ENCODE results near the gene SCYGR3.

SCYGR3 gene, protein sequence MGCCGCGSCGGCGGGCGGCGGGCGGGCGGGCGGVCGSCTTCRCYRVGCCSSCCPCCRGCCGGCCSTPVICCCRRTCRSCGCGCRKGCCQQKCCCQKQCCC

DNA sequence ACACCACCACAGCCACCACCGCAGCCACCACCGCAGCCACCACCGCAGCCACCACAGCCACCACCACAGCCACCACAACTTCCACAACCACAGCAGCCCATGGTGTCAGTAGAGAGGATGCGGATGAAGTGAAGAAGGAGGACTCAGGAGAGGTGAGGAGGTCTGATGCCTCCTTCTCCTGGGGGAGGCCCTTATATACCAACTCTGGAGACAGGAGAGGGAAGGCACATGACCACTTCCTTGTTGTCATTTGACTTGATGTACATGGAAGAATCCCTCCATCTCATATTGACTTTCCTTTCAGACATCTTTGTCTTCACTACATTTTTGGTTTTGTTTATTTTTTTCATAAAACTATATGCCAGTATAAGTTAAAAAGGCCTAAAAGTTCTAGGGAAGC, at the start of gene SCYGR3:
Gene SCYGR3 (minus strand): TSS at position 101 of the 400 bp plus-strand sequence. CDS start 0 bp downstream, at position 101.
- no peak for DNase-seq (ENCODE audit: low read depth in 1 of 2, low spot score in 1 of 2)

DNA sequence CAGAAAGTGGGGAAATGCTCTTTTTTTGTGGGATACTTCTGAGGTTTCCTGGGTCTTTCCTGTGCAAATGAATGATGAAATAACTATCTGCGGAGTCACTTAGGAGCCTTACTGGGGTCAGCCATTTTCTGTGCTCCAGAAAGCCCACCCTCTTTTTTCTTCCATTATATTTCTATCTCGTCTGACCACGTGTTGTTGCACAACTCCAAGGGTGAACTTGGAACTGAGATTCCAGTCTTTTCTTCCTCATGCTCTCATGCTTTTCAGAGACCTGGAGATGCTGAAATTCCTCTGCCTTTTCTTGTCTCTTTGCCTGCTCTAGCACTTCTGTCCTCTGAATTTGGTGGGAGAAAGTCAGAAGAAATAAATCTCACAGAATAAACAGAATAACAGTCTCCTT, 47.2 kb upstream of the SCYGR3 start:
- no peak for DNase-seq (ENCODE audit: low read depth in 1 of 2, low spot score in 1 of 2)

DNA sequence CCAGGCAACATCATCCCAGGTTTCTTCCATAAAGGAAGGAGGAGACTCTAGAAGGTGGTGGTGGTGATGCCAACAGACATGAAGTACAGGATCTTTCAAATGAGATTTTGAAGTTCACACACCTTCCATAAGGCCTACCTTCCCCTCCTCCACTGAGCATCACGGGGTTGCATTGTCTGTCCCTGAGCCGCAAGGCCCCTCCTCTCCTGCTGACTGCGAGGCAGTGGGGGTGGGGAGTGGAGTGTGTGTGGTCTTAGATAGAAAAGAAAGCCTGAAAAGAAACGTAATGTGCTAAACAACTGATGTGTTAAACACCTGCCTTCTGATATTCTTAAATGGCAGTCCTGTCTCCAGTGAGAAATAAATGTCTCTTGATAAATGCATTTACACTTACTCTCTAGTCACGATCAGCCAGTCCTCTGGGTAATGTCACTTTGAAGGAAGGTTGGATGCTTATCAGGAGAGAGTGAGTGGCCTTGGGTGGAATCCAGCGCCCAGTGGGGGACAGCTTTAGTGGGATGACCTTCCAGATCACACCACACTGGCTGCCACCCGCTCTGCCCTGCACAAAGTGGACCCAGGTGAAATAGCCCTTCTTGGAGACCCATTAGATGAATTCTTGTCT, 46.5 kb upstream of the SCYGR3 start:
- DNase-seq (ENCODE audit: low read depth in 1 of 2, low spot score in 1 of 2), result no peak

DNA sequence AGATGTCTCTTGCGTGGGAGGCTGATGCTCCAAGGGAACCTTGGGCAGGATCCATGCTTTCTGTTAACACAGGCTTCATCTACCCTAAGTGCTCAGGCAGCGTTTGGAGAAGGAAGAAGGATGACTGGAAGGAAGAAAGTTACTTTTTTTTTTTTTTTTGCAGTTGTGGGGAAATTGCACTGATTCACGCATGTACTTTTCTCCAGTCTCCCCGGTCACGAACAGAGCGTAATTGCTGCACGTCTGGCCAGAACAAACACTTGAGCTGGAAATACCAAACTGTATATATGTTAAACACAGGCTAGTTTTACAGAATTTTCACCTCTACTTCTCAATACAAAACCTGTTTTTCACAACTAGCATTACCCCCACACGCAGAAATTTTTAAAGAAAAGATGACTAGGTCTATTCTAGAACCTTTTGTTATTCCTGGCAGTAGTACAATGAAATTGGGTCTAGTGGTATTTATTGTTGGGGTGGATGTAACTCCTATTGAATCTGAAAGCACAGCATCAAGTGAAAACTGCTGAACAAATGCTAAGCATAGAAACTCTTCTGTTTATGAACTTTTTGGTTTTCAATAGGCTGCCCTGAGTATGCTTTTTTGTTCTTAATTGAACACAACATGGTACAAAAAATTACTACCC, 42.7 kb upstream of the SCYGR3 start:
- DNase-seq (ENCODE audit: low read depth in 1 of 2, low spot score in 1 of 2), result no peak

DNA sequence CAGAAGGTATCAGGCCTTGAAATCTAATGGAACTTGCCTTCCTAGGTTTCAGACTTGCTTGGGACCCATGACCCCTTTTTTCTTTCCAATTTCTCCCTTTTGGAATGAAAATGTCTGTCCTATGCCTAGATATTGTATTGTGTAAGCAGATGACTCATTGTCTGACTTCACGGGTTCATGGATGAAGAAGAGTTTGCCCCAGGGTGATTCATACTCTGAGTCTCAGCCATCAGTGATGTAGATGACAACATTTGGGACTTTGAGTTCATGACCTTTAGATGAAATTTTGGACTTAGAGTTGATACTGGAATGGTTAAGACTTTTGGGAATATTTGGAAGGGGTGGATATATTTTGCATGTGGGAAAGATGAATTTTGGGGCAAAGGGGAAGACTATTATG, 40.8 kb upstream of the SCYGR3 start:
- no peak for DNase-seq (ENCODE audit: low read depth in 1 of 2, low spot score in 1 of 2)

DNA sequence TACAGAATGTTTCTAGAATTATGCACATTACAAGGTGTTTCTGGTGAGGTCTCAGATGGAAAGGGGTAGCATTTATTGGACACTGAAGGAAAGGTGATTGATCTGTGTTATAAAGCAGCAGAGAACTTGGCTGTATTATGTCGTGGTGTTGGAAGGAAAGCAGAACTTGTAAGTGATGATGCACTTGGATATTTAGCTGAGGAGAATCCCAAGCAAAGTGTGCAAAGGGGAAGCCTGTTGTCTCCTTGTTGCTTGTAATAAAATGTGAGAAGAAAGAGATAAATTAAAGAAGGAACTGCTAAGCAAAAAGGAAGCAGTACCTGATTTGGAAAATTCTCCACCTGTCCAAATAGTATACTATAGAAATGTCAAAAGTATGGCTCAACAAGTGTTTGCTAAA, 39.8 kb upstream of the SCYGR3 start:
- DNase-seq (ENCODE audit: low read depth in 1 of 2, low spot score in 1 of 2), result no peak

DNA sequence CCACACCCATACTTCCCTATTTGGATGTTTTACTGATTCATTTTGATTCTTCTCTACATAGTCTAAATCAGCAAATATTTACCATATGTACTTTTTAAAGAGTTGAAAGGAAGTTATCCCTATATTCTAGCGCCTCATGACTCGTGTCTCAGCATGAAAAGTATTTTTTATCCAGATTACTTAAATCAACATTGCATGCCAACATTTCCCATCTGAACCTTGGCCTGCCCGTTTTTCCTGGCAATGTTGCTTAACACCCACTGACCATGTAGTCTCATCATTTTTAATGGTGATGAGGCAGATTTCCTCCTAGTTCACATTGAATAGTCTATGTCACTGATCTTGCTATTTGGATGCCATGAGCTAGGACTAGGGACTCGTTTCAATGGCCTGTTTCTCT, 38.8 kb upstream of the SCYGR3 start:
- DNase-seq (ENCODE audit: low read depth in 1 of 2, low spot score in 1 of 2), result no peak

DNA sequence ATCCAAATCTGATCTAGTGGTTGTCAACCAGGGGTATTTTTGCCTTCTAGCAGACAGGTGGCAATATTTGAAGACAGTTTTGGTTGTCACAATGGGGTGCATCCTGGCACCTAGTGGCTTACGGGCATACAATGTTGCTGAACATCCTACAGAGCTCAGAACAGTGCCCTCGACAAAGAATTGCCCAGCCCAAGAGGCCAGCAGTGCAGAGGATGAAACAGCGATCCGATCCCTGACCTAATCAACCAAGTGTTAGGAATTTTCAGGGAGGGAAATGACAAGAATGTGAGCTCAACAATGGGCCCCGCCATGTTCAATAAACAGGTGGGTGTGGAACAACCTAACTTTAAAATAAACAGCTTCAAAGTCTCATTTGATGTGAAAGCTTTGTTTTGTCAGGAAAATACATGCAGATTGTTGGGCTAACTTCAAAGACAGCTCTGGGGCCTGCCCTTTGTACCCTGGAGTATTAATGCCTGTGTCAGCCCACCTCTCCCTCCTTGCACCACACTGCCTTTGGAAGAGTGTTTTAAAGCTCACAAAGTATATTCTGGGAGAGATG, 29.4 kb upstream of the SCYGR3 start:
- no peak for DNase-seq (ENCODE audit: low read depth in 1 of 2, low spot score in 1 of 2)

DNA sequence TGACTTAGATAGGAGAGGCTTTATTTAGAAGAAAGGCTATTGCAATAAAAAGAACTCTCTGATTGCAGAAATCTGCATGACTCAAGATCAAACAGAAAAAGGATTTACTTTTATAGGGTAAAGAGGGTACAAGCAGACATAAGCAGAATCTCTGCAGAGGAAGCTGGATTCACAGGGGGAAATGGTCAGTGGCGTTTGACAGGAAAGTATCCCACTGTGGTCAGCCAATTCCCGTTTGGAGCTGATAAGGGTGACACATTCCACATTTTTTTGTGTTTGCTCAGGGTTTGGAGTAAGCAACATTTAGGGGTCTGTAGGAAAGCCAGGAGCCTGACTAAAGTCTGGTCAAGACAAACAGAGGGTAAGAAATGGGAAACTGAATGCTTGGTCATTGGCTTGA, 28.0 kb upstream of the SCYGR3 start:
- no peak for DNase-seq (ENCODE audit: low read depth in 1 of 2, low spot score in 1 of 2)

DNA sequence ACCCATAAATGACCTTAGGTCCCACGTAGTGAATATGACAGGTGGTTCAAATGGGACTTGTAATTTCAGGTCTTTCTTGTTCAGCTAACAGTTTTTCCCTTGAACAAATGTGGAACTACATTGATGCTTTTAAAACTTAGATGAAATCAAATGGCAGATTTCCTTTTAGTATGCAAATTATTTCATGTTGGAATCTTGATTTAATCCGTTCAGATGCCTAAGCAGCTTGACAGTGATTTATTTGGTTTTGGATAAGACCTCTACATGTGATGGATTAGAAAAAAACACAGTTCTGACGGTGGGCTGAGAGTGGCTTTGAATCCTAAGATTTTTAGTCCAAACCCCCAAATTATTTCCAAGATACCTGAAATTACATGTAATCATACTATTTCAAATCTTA, 19.6 kb upstream of the SCYGR3 start:
- no peak for DNase-seq (ENCODE audit: low read depth in 1 of 2, low spot score in 1 of 2)

DNA sequence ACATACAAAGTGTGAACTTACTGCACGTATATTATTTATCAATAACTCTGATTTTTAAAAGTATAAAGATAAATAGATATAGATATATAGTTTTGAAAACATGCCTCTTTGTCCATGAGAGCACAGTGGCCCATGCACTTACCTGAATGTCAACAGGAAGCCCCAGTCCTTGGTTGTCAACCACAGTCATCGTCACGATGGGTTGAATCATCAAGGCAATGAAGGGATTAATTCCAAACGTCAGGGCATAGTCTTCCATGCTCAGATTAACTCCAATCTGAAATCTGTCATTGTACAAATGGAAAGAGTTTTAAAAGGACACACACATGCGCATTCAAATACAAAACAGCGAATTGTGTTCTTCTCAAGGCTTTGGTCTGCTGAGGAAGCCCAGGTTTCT, 18.2 kb upstream of the SCYGR3 start:
- no peak for DNase-seq (ENCODE audit: low read depth in 1 of 2, low spot score in 1 of 2)

DNA sequence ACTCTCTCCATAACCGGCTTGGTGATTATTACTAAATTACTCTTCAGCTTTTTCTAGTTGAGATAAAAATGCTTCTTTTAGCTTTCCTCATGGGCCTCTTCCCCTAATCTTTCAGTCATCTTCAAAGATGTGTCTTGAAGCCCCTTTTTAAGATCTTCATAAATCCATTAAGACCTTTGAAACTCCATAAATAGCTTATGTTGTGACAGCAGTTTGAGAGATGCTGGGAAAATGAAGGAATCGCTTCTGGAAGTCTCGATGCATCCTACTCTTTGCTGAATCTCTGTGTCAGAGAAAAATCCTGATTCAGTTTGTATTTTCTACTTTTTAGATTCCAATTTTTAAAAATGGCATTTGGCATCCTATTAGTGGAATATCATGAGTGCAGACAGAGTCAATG, 15.7 kb upstream of the SCYGR3 start:
- DNase-seq (ENCODE audit: low read depth in 1 of 2, low spot score in 1 of 2), result no peak

DNA sequence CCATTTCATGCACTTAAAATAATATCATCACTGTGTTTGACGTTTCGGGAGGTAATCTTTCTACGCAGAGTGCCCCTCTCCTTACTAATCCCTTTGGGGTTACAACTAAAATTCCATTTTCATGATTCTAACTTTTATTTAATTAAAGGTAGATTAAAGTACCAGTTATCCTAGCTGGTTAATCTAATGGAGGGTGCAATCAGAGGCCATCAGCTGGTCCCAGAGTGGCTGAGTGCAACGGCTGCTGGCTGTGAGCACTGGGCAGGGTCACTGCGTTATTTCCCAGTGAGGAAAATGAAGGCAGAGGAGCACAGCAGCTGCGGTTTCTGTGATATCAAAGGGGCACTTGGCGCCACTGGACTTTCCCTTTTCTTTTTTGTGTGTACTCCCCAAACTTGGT, 14.8 kb upstream of the SCYGR3 start:
- no peak for DNase-seq (ENCODE audit: low read depth in 1 of 2, low spot score in 1 of 2)

DNA sequence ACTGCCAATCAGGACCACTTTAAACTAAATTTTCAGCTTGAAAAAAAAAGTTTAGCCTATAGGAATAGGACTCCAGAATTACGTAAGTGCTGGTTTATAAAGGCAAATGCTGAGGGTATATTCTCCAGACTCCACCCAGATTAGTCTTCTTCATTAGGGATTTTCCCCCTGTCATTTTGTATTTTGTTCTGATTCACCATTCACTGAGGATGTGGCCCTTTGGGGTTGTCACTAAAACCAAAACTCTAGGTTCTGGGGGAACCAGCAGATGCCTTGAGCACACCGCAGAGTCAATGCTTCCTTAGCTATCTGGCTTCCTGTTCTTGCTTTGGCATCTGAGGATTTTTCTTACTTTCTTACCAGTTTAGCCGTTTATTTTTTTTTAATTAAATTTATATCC, 13.1 kb upstream of the SCYGR3 start:
- no peak for DNase-seq (ENCODE audit: low read depth in 1 of 2, low spot score in 1 of 2)

DNA sequence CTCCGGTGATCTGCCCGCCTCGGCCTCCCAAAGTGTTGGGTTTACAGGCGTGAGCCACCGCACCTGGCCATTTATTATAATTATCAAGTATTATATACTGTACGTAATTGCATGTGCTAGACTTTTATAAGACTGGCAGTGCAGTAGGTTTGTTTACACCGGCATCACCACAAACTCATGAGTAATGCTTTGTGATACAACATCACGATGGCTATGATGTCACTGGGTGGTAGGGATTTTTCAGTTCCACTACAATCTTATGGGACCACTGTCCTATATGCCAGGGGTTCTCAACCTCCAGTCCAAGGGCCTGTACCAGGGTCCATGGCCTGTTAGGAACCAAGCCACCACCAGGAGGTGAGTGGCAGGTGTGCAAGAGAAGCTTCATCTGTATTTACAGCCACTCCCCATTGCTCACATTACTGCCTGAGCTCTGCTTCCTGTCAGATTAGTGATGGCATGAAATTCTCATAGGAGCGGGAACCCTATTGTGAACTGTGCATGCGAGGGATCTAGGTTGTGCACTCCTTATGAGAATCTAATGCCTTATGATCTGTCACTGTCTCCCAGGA, 12.0 kb upstream of the SCYGR3 start:
- no peak for DNase-seq (ENCODE audit: low read depth in 1 of 2, low spot score in 1 of 2)

DNA sequence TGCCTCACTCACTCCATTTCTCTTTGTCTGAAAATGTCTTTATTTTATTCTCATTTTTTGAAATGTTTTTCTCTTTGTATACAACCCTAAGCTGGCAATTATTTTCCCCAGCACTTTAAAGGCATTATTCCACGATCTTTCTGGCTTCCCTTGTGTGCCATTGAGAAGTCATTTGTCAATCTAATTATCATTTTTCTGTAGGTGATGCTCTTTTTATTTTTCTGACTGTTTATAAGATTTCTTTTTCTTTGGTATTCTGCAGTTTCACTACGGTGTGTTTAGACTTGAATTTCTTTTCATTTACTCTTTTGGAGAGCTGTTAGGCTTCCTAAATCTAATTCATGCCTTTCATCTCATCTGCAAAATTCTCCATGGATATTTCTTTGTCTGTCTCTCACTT, 10.8 kb upstream of the SCYGR3 start:
- DNase-seq (ENCODE audit: low read depth in 1 of 2, low spot score in 1 of 2), result no peak

DNA sequence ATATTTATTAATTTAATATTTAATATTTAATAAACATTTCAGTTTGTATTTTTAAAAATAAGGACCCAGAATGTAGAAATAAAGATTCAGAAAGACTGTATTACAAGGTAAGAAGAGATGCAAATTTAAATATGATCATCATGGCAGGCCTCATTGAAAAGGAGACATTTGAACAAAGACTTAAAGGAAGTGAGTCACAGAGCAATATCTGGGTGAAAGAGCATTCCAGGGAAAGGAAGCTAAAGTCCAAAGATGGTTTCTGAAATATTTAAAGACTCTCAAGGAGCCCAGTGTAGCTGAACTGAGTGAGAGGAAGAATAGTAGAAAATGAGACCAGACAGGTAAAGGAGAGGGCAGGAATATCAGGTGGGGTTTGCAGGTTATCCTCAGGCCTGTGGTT, 8.6 kb upstream of the SCYGR3 start:
- DNase-seq (ENCODE audit: low read depth in 1 of 2, low spot score in 1 of 2), result no peak

DNA sequence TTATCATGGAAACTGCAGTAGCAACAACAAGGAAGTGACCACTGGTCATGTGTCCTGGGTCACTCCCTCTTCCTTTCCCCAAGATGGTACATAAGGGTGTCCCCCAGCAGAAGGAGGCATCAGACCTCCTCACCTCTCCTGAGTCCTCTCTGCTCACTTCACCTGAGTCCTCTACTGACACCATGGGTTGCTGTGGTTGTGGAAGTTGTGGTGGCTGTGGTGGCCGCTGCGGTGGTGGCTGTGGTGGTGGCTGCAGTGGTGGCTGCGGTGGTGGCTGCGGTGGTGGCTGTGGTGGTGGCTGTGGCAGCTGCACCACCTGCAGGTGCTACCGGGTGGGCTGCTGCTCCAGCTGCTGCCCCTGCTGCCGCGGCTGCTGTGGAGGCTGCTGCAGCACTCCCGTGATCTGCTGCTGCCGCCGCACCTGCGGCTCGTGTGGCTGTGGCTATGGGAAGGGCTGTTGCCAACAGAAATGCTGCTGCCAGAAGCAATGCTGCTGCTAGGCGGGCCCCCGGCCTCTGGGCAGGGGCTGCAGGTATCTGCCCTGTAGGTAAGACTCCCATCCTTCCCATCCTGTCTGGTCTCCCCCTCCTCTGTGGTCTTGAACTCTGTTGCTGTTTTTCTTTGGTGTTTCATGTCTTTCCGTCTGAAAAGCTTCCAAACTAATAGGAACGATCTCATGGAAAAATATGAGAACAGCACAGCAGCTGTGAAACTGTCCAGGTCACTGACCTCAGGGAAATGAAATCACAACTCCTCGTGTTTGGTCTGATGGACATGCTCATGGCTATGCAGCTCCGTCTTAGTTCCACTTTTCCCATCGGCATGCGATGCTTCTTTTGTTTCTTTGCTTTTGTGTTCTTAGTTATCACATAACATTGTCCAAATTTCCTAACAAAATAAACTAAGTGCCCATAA, 2.9 kb upstream of the SCYGR3 start, which contains the start of gene SCYGR4:
Gene SCYGR4 (plus strand): TSS at position 183 of the 915 bp plus-strand sequence. CDS start 0 bp downstream, at position 183.
- no peak for DNase-seq (ENCODE audit: low read depth in 1 of 2, low spot score in 1 of 2)

DNA sequence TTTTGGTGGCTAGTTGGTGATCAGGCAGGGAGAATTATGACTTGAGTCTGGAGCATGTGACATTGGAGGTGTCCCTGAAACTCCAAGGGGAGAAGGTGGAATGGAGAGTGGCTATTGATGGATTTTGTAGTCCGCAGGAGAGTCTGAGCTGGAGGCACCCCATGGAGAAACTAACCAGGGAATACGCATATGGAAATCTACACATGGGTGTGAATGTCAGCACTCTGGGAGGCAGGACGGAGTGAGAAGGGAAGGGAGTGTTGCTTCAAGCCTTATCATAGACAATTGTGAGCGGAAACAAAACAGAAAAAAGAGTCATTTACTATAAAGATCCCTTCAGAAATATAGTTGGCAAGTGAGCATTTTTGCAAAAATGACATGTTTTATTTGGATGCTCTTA, 2.0 kb upstream of the SCYGR3 start:
- no peak for DNase-seq (ENCODE audit: low read depth in 1 of 2, low spot score in 1 of 2)

DNA sequence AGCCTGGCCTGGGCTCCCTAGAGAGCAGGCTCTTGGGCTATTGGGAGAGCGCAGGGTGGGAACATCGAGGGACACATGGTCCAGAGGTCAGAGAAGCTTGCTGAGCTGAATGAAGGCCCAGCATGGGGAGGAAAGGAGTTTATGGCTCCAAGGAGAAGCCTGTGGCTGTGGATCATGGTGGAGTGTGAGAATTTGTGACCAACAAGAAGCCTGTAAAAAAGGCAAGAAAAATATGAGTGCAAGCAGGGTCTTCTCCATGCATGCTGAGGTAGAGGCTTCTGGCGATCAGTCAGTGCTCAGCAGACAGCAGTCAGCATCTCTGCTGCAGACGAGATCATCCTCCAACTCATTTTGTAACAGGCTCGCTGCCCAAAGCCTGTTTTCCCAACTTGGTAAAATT, 1.3 kb upstream of the SCYGR3 start:
- DNase-seq (ENCODE audit: low read depth in 1 of 2, low spot score in 1 of 2), result no peak

DNA sequence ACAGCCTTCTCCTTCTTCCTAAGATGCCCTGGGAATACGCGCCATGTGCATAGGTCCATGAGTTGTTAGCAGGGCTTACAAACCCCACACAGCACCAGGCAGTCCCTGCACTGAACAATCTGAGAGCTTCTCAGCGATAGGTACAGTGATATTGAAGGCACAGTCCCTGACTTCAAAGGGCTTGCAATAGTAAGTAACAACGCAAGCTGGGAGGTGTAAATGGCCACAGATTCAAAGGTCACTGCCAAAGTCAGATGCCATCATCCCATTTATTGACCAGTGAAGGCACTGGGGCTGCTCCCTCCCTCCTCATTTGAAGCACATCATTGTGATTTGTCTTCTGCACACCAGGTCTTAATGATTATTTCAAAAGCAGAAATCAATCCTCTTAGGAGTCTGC, 541 bp upstream of the SCYGR3 start:
- DNase-seq (ENCODE audit: low read depth in 1 of 2, low spot score in 1 of 2), result no peak

All from stimulated activated CD4-positive, alpha-beta T cell treated with anti-CD3 and anti-CD28 coated beads, Interleukin-15, amount 100 ng/mL, for 1 hour (primary cell).